Brain microvascular endothelial cell (primary cell): ENCODE measurements around the gene ISLR2.

ENCODE experiments used
- DNase-seq: peaks from one replicate; pipeline ENCODE4 v3.0.0-alpha.2; 2020
- H3K27ac ChIP-seq: fragments of 250-450 bp; sonication (Bioruptor Pico); 2 replicates; pipeline ENCODE4 v1.5.1; 2020; ENCODE audit warnings: mild to moderate bottlenecking, moderate library complexity
- H3K27me3 ChIP-seq: fragments of 250-450 bp; sonication (Bioruptor Pico); replicated peaks from 2 replicates; pipeline ENCODE4 v1.5.1; 2020; ENCODE audit warnings: mild to moderate bottlenecking
- H3K36me3 ChIP-seq: fragments of 250-450 bp; sonication (Bioruptor Pico); replicated peaks from 2 replicates; pipeline ENCODE4 v1.5.1; 2020; ENCODE audit warnings: mild to moderate bottlenecking
- H3K4me3 ChIP-seq: 2 replicates; pipeline ENCODE4 v1.5.1; 2011; ENCODE audit warnings: low read depth, mild to moderate bottlenecking, control low read depth, low read length, moderate library complexity
- in situ Hi-C: cut with HindIII; loops from 2 replicates; pipeline ENCODE4 v1.10.0; 2017; ENCODE audit warnings: low sequenced_read_pairs, low pct_ligation_motif_present
- TF ChIP-seq, protein P1 (sequence below): IDR thresholded peaks from 2 replicates; pipeline ENCODE4 v1.5.1; 2011; ENCODE audit warnings: low read depth, mild to moderate bottlenecking, moderate library complexity, low read length, control low read depth, inconsistent platforms; ENCODE audit errors: missing control alignments

ISLR2 gene

DNA sequence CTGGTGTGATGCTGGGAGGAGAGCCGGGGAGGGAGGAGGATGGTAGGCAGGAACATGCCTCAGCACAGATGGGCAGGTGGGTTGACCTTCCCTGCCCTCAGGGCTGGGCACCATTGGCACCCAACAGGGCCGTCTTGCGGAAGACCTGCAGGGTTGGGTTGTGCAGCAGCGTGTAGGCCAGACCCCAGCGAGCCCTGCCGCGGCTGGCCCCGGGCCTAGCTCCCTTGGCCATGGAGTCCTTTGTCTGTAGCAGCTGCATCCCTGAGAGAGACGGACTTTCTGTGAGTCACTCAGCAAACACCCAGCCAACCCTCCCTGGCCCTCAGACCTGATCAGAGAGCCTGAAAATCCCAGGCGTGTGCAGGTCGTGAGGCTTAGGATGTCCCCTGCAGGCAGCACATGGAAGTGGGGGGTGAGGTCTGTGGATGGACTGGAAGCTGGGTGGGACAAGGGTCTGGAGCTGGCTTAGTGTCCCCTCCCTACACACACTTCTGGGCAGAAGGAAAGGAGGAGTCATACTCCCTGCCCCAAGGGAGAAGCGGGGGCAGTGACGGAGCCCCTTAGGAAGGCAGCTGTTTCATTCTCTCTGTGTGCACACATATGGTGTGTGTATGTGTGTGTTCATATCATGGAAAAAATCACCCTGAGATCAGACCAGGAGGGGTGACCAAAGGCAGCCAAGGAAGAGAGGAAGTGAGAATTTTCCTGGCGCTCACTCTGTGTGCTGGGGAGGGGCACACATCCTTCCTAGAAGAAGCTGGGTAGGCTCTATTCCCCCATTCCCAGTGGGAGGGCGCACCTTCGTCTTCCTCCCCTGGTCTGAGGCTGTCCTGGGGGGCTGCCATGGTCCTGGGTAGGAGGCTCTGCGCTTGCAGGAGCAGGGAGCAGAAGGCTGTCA lies 49.8 kb downstream of the ISLR2 start:
- TF ChIP-seq, protein P1, sequence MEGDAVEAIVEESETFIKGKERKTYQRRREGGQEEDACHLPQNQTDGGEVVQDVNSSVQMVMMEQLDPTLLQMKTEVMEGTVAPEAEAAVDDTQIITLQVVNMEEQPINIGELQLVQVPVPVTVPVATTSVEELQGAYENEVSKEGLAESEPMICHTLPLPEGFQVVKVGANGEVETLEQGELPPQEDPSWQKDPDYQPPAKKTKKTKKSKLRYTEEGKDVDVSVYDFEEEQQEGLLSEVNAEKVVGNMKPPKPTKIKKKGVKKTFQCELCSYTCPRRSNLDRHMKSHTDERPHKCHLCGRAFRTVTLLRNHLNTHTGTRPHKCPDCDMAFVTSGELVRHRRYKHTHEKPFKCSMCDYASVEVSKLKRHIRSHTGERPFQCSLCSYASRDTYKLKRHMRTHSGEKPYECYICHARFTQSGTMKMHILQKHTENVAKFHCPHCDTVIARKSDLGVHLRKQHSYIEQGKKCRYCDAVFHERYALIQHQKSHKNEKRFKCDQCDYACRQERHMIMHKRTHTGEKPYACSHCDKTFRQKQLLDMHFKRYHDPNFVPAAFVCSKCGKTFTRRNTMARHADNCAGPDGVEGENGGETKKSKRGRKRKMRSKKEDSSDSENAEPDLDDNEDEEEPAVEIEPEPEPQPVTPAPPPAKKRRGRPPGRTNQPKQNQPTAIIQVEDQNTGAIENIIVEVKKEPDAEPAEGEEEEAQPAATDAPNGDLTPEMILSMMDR = no peak
- Histone ChIP-seq H3K4me3 (no peak overlapping the region), H3K27me3 (no peaks in the 10 kb centered on the region), H3K27ac (peak overlapping the region; percentile 66), H3K36me3 (no peaks in the 10 kb centered on the region)
- in situ Hi-C loops = no loop called here
- peak; percentile 71 for DNase-seq

DNA sequence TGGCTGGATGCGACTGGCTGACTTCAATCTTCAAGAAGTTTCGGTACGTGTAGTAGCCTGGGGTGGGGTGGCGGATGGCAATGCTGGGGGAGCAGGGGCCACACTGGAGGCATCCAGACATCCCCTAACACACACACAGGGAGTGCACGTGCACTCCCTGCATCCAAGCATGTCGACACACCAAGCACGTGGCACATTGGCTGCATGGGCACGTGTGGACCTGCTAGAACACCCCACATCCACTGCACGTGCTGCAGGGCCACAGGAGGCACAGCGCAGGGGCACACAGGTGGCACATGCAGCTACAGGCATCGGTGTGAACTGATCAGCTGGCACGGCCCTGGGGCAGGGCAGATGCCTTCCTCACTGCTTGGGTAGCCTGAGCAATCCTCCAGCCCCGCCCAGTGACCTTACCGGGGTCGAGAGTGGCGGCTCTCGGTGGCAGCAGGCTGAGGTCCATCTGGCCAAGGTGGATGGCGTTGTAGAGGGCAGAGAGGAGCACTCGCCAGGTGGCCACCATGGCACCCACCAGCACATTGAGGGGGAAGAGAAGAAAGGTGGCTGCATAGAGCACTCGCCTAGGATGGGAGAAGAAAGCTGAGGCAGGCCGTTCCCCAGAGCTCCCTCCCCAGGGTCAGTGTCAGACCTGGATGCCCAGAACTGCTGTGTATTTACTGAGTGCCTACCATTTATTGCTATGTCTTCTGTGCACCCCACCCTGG lies 50.7 kb downstream of the ISLR2 start:
- in situ Hi-C loops = no loop called here
- Histone ChIP-seq H3K36me3 (no peaks in the 10 kb centered on the region), H3K4me3 (no peak overlapping the region), H3K27ac (no peak overlapping the region), H3K27me3 (no peaks in the 10 kb centered on the region)
- no peak for DNase-seq
- TF ChIP-seq, protein P1 = no peak

DNA sequence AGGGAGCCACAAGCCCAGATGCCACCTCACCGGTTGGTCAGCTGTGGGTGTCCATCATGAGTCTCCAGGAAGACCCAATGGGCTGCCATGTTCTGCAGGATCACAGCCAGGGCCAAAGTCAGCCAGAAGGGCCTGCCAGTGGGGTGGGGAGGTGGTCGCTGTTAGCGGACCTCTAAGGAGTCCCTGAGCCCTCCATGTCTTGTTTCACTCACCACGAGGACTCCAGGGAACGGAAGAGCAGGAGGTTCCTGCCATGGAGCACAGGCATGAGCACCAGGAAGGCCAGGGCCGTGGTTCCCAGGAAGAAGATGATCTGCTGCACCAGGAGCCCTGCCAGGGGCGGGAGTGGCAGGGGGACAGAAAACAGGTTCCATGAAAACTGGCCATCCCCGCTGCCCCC lies 51.7 kb downstream of the ISLR2 start:
- H3K27me3 ChIP-seq = no peaks in the 10 kb centered on the region

GRCh38 chr15:74184582-74185091 lies 54.3 kb downstream of the ISLR2 start:
- in situ Hi-C loops = no loop called here
- Histone ChIP-seq H3K27me3 (no peaks in the 10 kb centered on the region), H3K36me3 (no peaks in the 10 kb centered on the region), H3K4me3 (no peak overlapping the region), H3K27ac (no peak overlapping the region)
- TF ChIP-seq, protein P1 = no peak
- DNase-seq = no peak

More for the DNA sequence above, 51.7 kb downstream of the ISLR2 start:
- DNase-seq = no peak
- Histone ChIP-seq H3K4me3 (no peak overlapping the region), H3K27ac (no peak overlapping the region), H3K36me3 (no peaks in the 10 kb centered on the region)
- in situ Hi-C loops = no loop called here
- TF ChIP-seq, protein P1 = no peak

DNA sequence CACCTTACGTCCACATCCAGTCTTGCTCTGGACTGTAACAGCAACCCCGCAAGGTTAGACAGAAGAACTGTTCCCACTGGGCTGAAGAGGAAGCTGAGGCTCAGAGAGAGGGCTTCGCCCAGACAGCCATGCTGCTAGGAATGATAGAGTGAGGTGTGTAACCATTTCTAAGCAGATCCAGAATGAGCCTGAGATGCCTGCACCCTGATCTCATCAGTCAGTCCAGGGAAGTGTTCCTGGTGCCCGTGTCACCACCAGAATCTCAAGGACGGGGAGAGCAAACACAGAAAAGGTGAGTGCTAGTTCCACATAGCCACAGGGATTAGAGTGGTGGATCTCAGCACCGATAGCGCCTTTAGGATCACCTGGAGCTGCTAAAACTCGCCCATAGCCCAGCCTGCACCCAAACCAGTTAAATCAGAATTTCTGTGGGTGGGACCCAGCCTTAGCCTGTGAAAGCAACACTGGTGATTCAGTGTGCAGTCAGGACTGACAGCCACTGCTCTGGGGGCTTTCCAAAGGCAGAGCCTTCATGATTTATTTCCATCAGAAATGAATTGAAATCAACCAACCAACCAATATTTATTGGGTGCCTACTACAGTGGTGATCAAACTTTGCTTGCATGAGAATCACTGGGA lies 55.4 kb downstream of the ISLR2 start:
- TF ChIP-seq, protein P1 = no peak
- H3K36me3 ChIP-seq = no peaks in the 10 kb centered on the region
- H3K27me3 ChIP-seq = no peaks in the 10 kb centered on the region
- H3K4me3 ChIP-seq = no peak overlapping the region
- in situ Hi-C loops = no loop called here
- DNase-seq = no peak
- no peak overlapping the region for H3K27ac ChIP-seq
